SK-N-MC (cell line): ENCODE results near the gene EIF5B.

Source experiments
- EZH2 ChIP-seq: fragments of 200-600 bp; sonication (generic); IDR thresholded peaks from one replicate; pipeline ENCODE4 v1.6.1; 2017; ENCODE audit warnings: antibody characterized with exemption
- POLR2AphosphoS5 ChIP-seq: IDR thresholded peaks from 2 replicates; pipeline ENCODE4 v1.6.1; 2012; ENCODE audit warnings: mild to moderate bottlenecking, low read depth, low read length, borderline replicate concordance

DNA sequence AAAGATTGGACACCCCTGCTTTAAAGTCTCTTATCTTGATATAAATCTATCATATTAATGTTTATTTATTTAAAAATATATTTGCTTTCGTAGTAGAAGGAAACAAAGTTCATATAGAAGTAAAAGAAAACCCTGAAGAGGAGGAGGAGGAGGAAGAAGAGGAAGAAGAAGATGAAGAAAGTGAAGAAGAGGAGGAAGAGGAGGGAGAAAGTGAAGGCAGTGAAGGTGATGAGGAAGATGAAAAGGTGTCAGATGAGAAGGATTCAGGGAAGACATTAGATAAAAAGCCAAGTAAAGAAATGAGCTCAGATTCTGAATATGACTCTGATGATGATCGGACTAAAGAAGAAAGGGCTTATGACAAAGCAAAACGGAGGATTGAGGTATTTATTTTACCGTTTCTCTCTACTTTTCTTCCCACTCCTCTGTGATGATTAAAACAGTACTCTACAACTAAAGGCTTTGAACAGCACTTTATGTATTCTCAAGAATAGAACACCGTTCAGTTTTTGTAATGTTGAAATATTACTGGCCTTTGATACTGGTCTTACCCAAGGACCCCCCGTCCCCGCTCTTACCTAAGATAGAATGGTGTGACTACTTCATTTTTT is 39.2 kb downstream of the EIF5B start:
- no peak for TF ChIP-seq EZH2
- TF ChIP-seq POLR2AphosphoS5, result no peak
